A549 (cell line): ENCODE data around the gene EML1. TPM values are rescaled to one million over a fixed set of nuclear protein-coding genes. Genes with fewer than 3 reads are reported as not detected.

Source experiments
- ATAC-seq, 2 experiments: fragments of 200-7000 bp in 1 of 2; fragments of >200 bp in 1 of 2; cut with Nextera tagmentation in 1 of 2; cut with Tn5 transposase in 1 of 2; 3 replicates each; pipeline versions ENCODE4 v1.8.0 to v1.9.1; 2018 to 2020; ENCODE audit warnings: mild to moderate bottlenecking in 1 of 2, moderate library complexity in 1 of 2
- CTCF ChIA-PET: fragments of 300-600 bp; sonication (Branson Sonifier 250); formaldehyde crosslinking; extraction: SDS; loops from one replicate; lab custom pipeline; 2021; ENCODE audit warnings: antibody characterized with exemption, inconsistent platforms; lab: Yijun Ruan, JAX
- POLR2A ChIA-PET: fragments of 350-600 bp; formaldehyde crosslinking; extraction: SDS; loops from one replicate; lab custom pipeline; 2021; ENCODE audit warnings: antibody characterized with exemption, inconsistent platforms; lab: Yijun Ruan, JAX
- DNase-seq, 2 experiments: peaks; one replicate each; pipeline versions ENCODE4 v3.0.0 to v3.0.0-alpha.2; 2011 to 2016; ENCODE audit warnings: low read depth in 1 of 2, low spot score in 1 of 2
- FAIRE-seq: peaks from 2 replicates; lab custom pipeline; 2011; peaks lifted over from hg19 to GRCh38; lab: Jason Lieb, UNC
- H3K27ac ChIP-seq, 2 experiments: fragments of >200 bp; sonication (Bioruptor Twin); formaldehyde crosslinking; 3 replicates each; pipeline ENCODE4 v1.5.1; 2016 to 2017
- H3K4me1 ChIP-seq: fragments of >200 bp; sonication (Bioruptor Twin); formaldehyde crosslinking; 3 replicates; pipeline ENCODE4 v1.6.1; 2016
- H3K4me2 ChIP-seq: fragments of >200 bp; sonication (Bioruptor Twin); formaldehyde crosslinking; 3 replicates; pipeline ENCODE4 v1.6.1; 2016
- H3K4me3 ChIP-seq: fragments of >200 bp; sonication (Bioruptor Twin); formaldehyde crosslinking; 3 replicates; pipeline ENCODE4 v1.5.1; 2016
- H3K9me3 ChIP-seq: fragments of >200 bp; sonication (Bioruptor Twin); formaldehyde crosslinking; 3 replicates; pipeline ENCODE4 v1.6.1; 2016
- BCL3 ChIP-seq: fragments of >200 bp; sonication (Bioruptor Twin); formaldehyde crosslinking; IDR thresholded peaks from 3 replicates; pipeline ENCODE4 v1.6.1; 2016
- BHLHE40 ChIP-seq: IDR thresholded peaks from 2 replicates; pipeline ENCODE4 v1.6.1; 2012; ENCODE audit warnings: low read depth, low read length, inconsistent platforms
- CBX8 ChIP-seq: fragments of 200-600 bp; sonication (generic); IDR thresholded peaks from 2 replicates; pipeline ENCODE4 v1.6.1; 2016
- CHD2 ChIP-seq: fragments of 150-350 bp; IDR thresholded peaks from 2 replicates; pipeline ENCODE4 v1.6.1; 2014; ENCODE audit warnings: low read length; ENCODE audit not compliant: partially characterized antibody
- EHMT2 ChIP-seq: fragments of 200-600 bp; sonication (generic); IDR thresholded peaks from 2 replicates; pipeline ENCODE4 v1.6.1; 2016; ENCODE audit warnings: antibody characterized with exemption, low read depth, mild to moderate bottlenecking, moderate library complexity
- ESRRA ChIP-seq: fragments of 150-350 bp; IDR thresholded peaks from 2 replicates; pipeline ENCODE4 v1.6.1; 2014; ENCODE audit warnings: mild to moderate bottlenecking, low read length, borderline replicate concordance
- FOSB ChIP-seq: fragments of 250-450 bp; sonication (Bioruptor Pico); IDR thresholded peaks from 2 replicates; pipeline ENCODE4 v1.5.0; 2020; ENCODE audit warnings: mild to moderate bottlenecking, moderate library complexity
- FOXS1 ChIP-seq: fragments of 250-450 bp; sonication (Bioruptor Pico); IDR thresholded peaks from 2 replicates; pipeline ENCODE4 v1.5.0; 2020; ENCODE audit warnings: mild to moderate bottlenecking, moderate library complexity
- GATA3 ChIP-seq: IDR thresholded peaks from 2 replicates; pipeline ENCODE4 v1.6.1; 2012; ENCODE audit warnings: borderline replicate concordance
- HES2 ChIP-seq: fragments of >200 bp; sonication (Bioruptor Twin); formaldehyde crosslinking; IDR thresholded peaks from 2 replicates; pipeline ENCODE4 v1.6.1; 2016
- HEYL ChIP-seq: fragments of 250-450 bp; sonication (Bioruptor Pico); IDR thresholded peaks from 2 replicates; pipeline ENCODE4 v1.8.0; 2021; ENCODE audit warnings: mild to moderate bottlenecking, moderate library complexity
- HMGXB4 ChIP-seq: fragments of 250-450 bp; sonication (Bioruptor Pico); IDR thresholded peaks from 2 replicates; pipeline ENCODE4 v1.5.0; 2021; ENCODE audit warnings: mild to moderate bottlenecking, moderate library complexity, borderline replicate concordance
- HOXA7 ChIP-seq: fragments of 250-450 bp; sonication (Bioruptor Pico); IDR thresholded peaks from 2 replicates; pipeline ENCODE4 v1.5.0; 2020; ENCODE audit warnings: mild to moderate bottlenecking, moderate library complexity
- HOXB13 ChIP-seq: fragments of 250-450 bp; sonication (Bioruptor Pico); IDR thresholded peaks from 2 replicates; pipeline ENCODE4 v1.5.0; 2020; ENCODE audit warnings: low read depth, mild to moderate bottlenecking, moderate library complexity
- KDM1A ChIP-seq: fragments of 200-600 bp; sonication (generic); IDR thresholded peaks from 2 replicates; pipeline ENCODE4 v1.6.1; 2016; ENCODE audit warnings: low read depth, mild to moderate bottlenecking
- MAX ChIP-seq: IDR thresholded peaks from 2 replicates; pipeline ENCODE4 v1.6.1; 2012
- MYC ChIP-seq: IDR thresholded peaks from 2 replicates; pipeline ENCODE4 v1.6.1; 2012; ENCODE audit warnings: mild to moderate bottlenecking, inconsistent platforms, low read length, improper control_type of control experiment, borderline replicate concordance
- NFE2L2 ChIP-seq: fragments of 150-350 bp; conservative IDR thresholded peaks from 2 replicates; pipeline ENCODE4 v1.6.1; 2014; ENCODE audit warnings: low read length
- NR3C1 ChIP-seq: fragments of >200 bp; sonication (Bioruptor Twin); formaldehyde crosslinking; IDR thresholded peaks from 3 replicates; pipeline ENCODE4 v1.6.1; 2017
- PBX3 ChIP-seq: IDR thresholded peaks from 2 replicates; pipeline ENCODE4 v1.6.1; 2012
- PHF8 ChIP-seq: fragments of 200-600 bp; sonication (generic); IDR thresholded peaks from 2 replicates; pipeline ENCODE4 v1.6.1; 2016; ENCODE audit warnings: low read depth, mild to moderate bottlenecking, antibody characterized with exemption, moderate library complexity, borderline replicate concordance
- POLR2A ChIP-seq: IDR thresholded peaks from 2 replicates; pipeline ENCODE4 v1.6.1; 2012; ENCODE audit warnings: mild to moderate bottlenecking, low read length
- POLR2AphosphoS2 ChIP-seq: conservative IDR thresholded peaks from 2 replicates; pipeline ENCODE4 v1.6.1; 2012; ENCODE audit warnings: low read length, improper control_type of control experiment, inconsistent platforms
- RNF2 ChIP-seq: fragments of 200-600 bp; sonication (generic); IDR thresholded peaks from 2 replicates; pipeline ENCODE4 v1.6.1; 2016; ENCODE audit warnings: low read depth, mild to moderate bottlenecking, antibody characterized with exemption, moderate library complexity, borderline replicate concordance
- USF2 ChIP-seq: fragments of 450-650 bp; IDR thresholded peaks from 2 replicates; pipeline ENCODE4 v1.6.1; 2014; ENCODE audit warnings: antibody characterized with exemption
- ZFP36 ChIP-seq: fragments of 450-650 bp; IDR thresholded peaks from 2 replicates; pipeline ENCODE4 v1.6.1; 2014; ENCODE audit warnings: borderline replicate concordance; ENCODE audit not compliant: partially characterized antibody
- ZNF302 ChIP-seq: fragments of 250-450 bp; sonication (Bioruptor Pico); IDR thresholded peaks from 2 replicates; pipeline ENCODE4 v1.9.0; 2021; ENCODE audit warnings: inconsistent platforms, mild to moderate bottlenecking, moderate library complexity
- WGBS: methylation state at CpG from one replicate; pipeline ENCODE4 v1.1.6; 2017; ENCODE audit errors: missing lambda C conversion rate; 5-methylcytosine and 5-hydroxymethylcytosine counted together
- polyA plus RNA-seq, 4 experiments: library from polyadenylated mRNA; depleted of rRNA in 3 of 4; stranded (reverse); fragments of >200 nt; fragmentation: RNase III in 1 of 4; extraction: RNeasy Plus Mini Kit Qiagen cat#74134 plus additional on column Dnase treatment in 1 of 4; gene quantifications; 2 replicates in 3 of 4; 3 replicates in 1 of 4; pipeline ENCODE4 v1.2.3, GENCODE V29; 2011 to 2017

Gene EML1
- polyA plus RNA-seq, 2 of the 4 experiments (the other 2 are of a cell fraction), result 29.7 to 30.8 TPM

- POLR2A ChIA-PET, result no interaction called here
These were observed 175.7 kb downstream of the EML1 start for GRCh38 chr14:99968941-99969340.

GRCh38 chr14:99969673-99970322, 176.6 kb downstream of the EML1 start:
- CTCF ChIA-PET, result interaction anchor here (0.7 to 1.7 kb wide), 4 partner anchors 13 to 177 kb away, joined by 3 to 7 read pairs (median 4); no protein-coding TSS in a partner anchor
- WGBS, result 98% methylated on average over 6 of the region's 6 CpGs
- ATAC-seq (no peak), DNase-seq (no peak), FAIRE-seq (peak; percentile 7)
- POLR2A ChIA-PET, result no interaction called here
- 0 out of 3 replicates have a peak, but pooled peaks cover 3% of the 10 kb centered on the region for H3K4me1 ChIP-seq
- H3K4me2 ChIP-seq, result no peak overlapping the region
- no peak overlapping the region for H3K27ac ChIP-seq
- no peak overlapping the region for H3K4me3 ChIP-seq
- H3K9me3 ChIP-seq, result peaks cover 4% of the 10 kb centered on the region; the same call in 2 of the 3 replicates
- TF ChIP-seq HOXA7 (CRISPR knock-in tag) (no peak), ESRRA (no peak), BHLHE40 (no peak), HES2 (no peak)

More at GRCh38 chr14:99968941-99969340, 175.7 kb downstream of the EML1 start:
- CTCF ChIA-PET, result interaction anchor here (1.4 kb wide), 2 partner anchors 14 to 139 kb away, joined by 4 to 5 read pairs; no protein-coding TSS in a partner anchor
- no peak overlapping the region for H3K4me3 ChIP-seq
- WGBS, result 80% methylated on average over 4 of the region's 5 CpGs
- TF ChIP-seq POLR2A, result no peak
- no peak for TF ChIP-seq NFE2L2
- no peak for TF ChIP-seq USF2
- no peak for TF ChIP-seq RNF2
- TF ChIP-seq HEYL, result no peak
- no peak for TF ChIP-seq POLR2AphosphoS2
- no peak for TF ChIP-seq KDM1A
- no peak for TF ChIP-seq FOXS1 (CRISPR knock-in tag)
- TF ChIP-seq HMGXB4 (CRISPR knock-in tag), result no peak
- no peak overlapping the region for H3K4me2 ChIP-seq
- DNase-seq (no peak), ATAC-seq (no peak), FAIRE-seq (no peak)
- no peaks in the 10 kb centered on the region for H3K9me3 ChIP-seq
- H3K4me1 ChIP-seq, result 0 out of 3 replicates have a peak, but pooled peaks cover 3% of the 10 kb centered on the region
- H3K27ac ChIP-seq, result no peak overlapping the region

GRCh38 chr14:99971087-99971940, 178.1 kb downstream of the EML1 start:
- Histone ChIP-seq H3K9me3 (peaks cover 12% of the 10 kb centered on the region), H3K27ac (peak overlapping the region; percentile 79 to 87), H3K4me3 (peak overlapping the region; percentile 83), H3K4me1 (0 out of 3 replicates have a peak, but pooled peaks cover 3% of the 10 kb centered on the region), H3K4me2 (peak overlapping the region; percentile 92)
- 0% methylated on average over 17 of the region's 117 CpGs for whole genome bisulfite sequencing
- FAIRE-seq, result no peak
- DNase-seq, result peak; percentile 76 to 87
- ChIA-PET CTCF (interaction anchor here (0.6 to 1.7 kb wide), 8 partner anchors 10 to 241 kb away, joined by 3 to 7 read pairs (median 4); no protein-coding TSS in a partner anchor), POLR2A (interaction anchor here (0.6 to 1.4 kb wide), 5 partner anchors 18 to 241 kb away, joined by 3 to 5 read pairs (median 4); no protein-coding TSS in a partner anchor)
- peak; percentile 82 to 90 for ATAC-seq
- TF ChIP-seq POLR2A (peak; percentile 32; the same call in 1 of the 2 replicates), MYC (no peak), CHD2 (no peak), NR3C1 (no peak), PBX3 (no peak), MAX (peak; percentile 92), HOXB13 (CRISPR knock-in tag) (no peak), BCL3 (no peak), FOSB (CRISPR knock-in tag) (no peak), RNF2 (no peak), EHMT2 (no peak), ZNF302 (CRISPR knock-in tag) (no peak), PHF8 (peak; percentile 75; the same call in 1 of the 2 replicates), ZFP36 (no peak), CBX8 (no peak), GATA3 (no peak)
